Stomach (tissue), 9 donors: ENCODE results near the gene RLF. TPM values are rescaled to one million over a fixed set of nuclear protein-coding genes. Genes with fewer than 3 reads are reported as not detected.
A peak's percentile ranks its signal among the peaks of the same experiment; 100 is the strongest.

Experiments used
- DNase-seq, 2 donors: peaks; one replicate each; pipeline versions ENCODE4 v3.0.0 to v3.0.0-alpha.2; 2013 to 2019
- H3K27ac ChIP-seq, 5 donors: fragments of 200-600 bp in 4 of 5; sonication (generic) in 4 of 5; one replicate each; pipeline ENCODE4 v1.5.1; 2013 to 2019; ENCODE audit warnings: mild to moderate bottlenecking in 1 of 5, moderate library complexity in 1 of 5
- H3K27me3 ChIP-seq, 3 donors: fragments of 200-600 bp; sonication (generic); one replicate each; pipeline ENCODE4 v1.5.1; 2017 to 2019; ENCODE audit warnings: mixed run types in 1 of 3
- H3K36me3 ChIP-seq, 4 donors: fragments of 200-600 bp; sonication (generic); 1 replicate in 3 of 4; 2 replicates in 1 of 4; pipeline ENCODE4 v1.5.1; 2016 to 2019
- H3K4me1 ChIP-seq, 4 donors: fragments of 200-600 bp; sonication (generic); one replicate each; pipeline ENCODE4 v1.5.1; 2016 to 2019
- H3K4me3 ChIP-seq, 4 donors: fragments of 200-600 bp; sonication (generic) in 3 of 4; one replicate each; pipeline ENCODE4 v1.5.1; 2016 to 2019; ENCODE audit warnings: mild to moderate bottlenecking in 1 of 4
- H3K9me3 ChIP-seq, 4 donors: fragments of 200-600 bp; sonication (generic); one replicate each; pipeline ENCODE4 v1.5.1; 2016 to 2019
- CTCF ChIP-seq, 7 experiments: fragments of 450-650 bp in 4 of 7; fragments of 200-600 bp in 3 of 7; sonication (generic) in 3 of 7; IDR thresholded peaks; one replicate each; pipeline ENCODE4 v1.5.1; 2016 to 2019; ENCODE audit warnings: antibody characterized with exemption in 7 of 7, control low read depth in 2 of 7, mild to moderate bottlenecking in 1 of 7
- EP300 ChIP-seq: sonication (generic); formaldehyde crosslinking; IDR thresholded peaks from one replicate; pipeline ENCODE4 v1.6.1; 2017; ENCODE audit warnings: antibody characterized with exemption
- POLR2A ChIP-seq, 4 donors: fragments of 450-650 bp; IDR thresholded peaks; one replicate each; pipeline ENCODE4 v1.6.1; 2016; ENCODE audit warnings: antibody characterized with exemption in 4 of 4, control low read depth in 2 of 4, mild to moderate bottlenecking in 1 of 4, moderate library complexity in 1 of 4
- POLR2AphosphoS5 ChIP-seq, 3 donors: sonication (generic); formaldehyde crosslinking; IDR thresholded peaks; one replicate each; pipeline ENCODE4 v1.6.1; 2016; ENCODE audit warnings: antibody characterized with exemption in 3 of 3
- WGBS, 5 donors: extraction: QIAGEN DNeasy Blood & Tissue Kit in 3 of 5; methylation state at CpG; one replicate each; pipeline versions ENCODE4 v1.1.5 to v1.1.7; 2013 to 2018; 5-methylcytosine and 5-hydroxymethylcytosine counted together
- intact Hi-C: fragments of 100-400 bp; cut with DNase I; formaldehyde crosslinking; loops from one replicate; pipeline ENCODE4 v1.15.1; 2023; ENCODE audit warnings: low total_unique reads
- polyA plus RNA-seq, 3 donors: library from polyadenylated mRNA; stranded (reverse); fragments of 200-250 nt; gene quantifications; one replicate each; pipeline ENCODE4 v1.2.3, GENCODE V29; 2013
- total RNA-seq, 5 donors: library from RNA; depleted of rRNA; stranded (reverse); fragments of >200 nt; gene quantifications; one replicate each; pipeline versions ENCODE4 v1.1.0 to v1.2.3, GENCODE V29; 2014 to 2016
- donor health status: healthy with polysubstance abuse.
- donor health status: Bipolar disorder and iron deficiency.
- donor health status: healthy.

The RLF gene
- total and polyA plus RNA-seq, 8 donors = 3.1 to 38.7 (median 14.6) TPM

GRCh38 chr1:40258445-40258769 is 97.2 kb downstream of the RLF start:
- intact Hi-C loops = no loop called here
- H3K27ac ChIP-seq = peak overlapping the region; percentile 62 to 98 (median 96)
- no peaks in the 10 kb centered on the region for H3K27me3 ChIP-seq
- H3K36me3 ChIP-seq = peaks cover 13 to 34% (median 33%) of the 10 kb centered on the region in 4 donors
- no peaks in the 10 kb centered on the region for H3K9me3 ChIP-seq
- no peak for DNase-seq
- TF ChIP-seq EP300 (no peak), POLR2AphosphoS5 (IDR thresholded peaks at IDR 0.05) (no peak), POLR2A (IDR thresholded peaks at IDR 0.05) (no peak), CTCF (IDR thresholded peaks at IDR 0.05) (no peak)
- 0 to 2% (median 0%) methylated on average over 1 to 10 of the region's 10 CpGs for WGBS, 5 donors
- H3K4me3 ChIP-seq = peak overlapping the region; percentile 72 to 94 (median 86)
- H3K4me1 ChIP-seq = peaks cover 18 to 71% (median 49%) of the 10 kb centered on the region in 4 donors

GRCh38 chr1:40264354-40264781 is 103.2 kb downstream of the RLF start:
- Histone ChIP-seq H3K4me3 (no peak overlapping the region), H3K27ac (peak overlapping the region in 1 of 5 donors; percentile 18), H3K27me3 (no peaks in the 10 kb centered on the region), H3K36me3 (peaks cover 18 to 86% (median 73%) of the 10 kb centered on the region in 4 donors), H3K4me1 (peaks cover 0 to 84% (median 47%) of the 10 kb centered on the region in 4 donors), H3K9me3 (no peaks in the 10 kb centered on the region)
- DNase-seq = no peak
- TF ChIP-seq CTCF (IDR thresholded peaks at IDR 0.05) (no peak), EP300 (no peak), POLR2A (IDR thresholded peaks at IDR 0.05) (no peak), POLR2AphosphoS5 (IDR thresholded peaks at IDR 0.05) (no peak)
- intact Hi-C loops = no loop called here
- 70 to 94% (median 85%) methylated on average over 3 of the region's 3 CpGs for WGBS, 5 donors

- no peak for DNase-seq
- intact Hi-C loops = no loop called here
- no peaks in the 10 kb centered on the region for H3K27me3 ChIP-seq
- H3K4me3 ChIP-seq = no peak overlapping the region
- peaks cover 0 to 83% (median 41%) of the 10 kb centered on the region in 4 donors for H3K4me1 ChIP-seq
- peak overlapping the region in 2 of 5 donors; percentile 8 to 15 for H3K27ac ChIP-seq
- peaks cover 27 to 94% (median 80%) of the 10 kb centered on the region in 4 donors for H3K36me3 ChIP-seq
- TF ChIP-seq CTCF (IDR thresholded peaks at IDR 0.05) = no peak
- no peak for TF ChIP-seq POLR2A (IDR thresholded peaks at IDR 0.05)
- no peak for TF ChIP-seq EP300
- no peak for TF ChIP-seq POLR2AphosphoS5 (IDR thresholded peaks at IDR 0.05)
- no peaks in the 10 kb centered on the region for H3K9me3 ChIP-seq
These were observed 104.1 kb downstream of the RLF start for GRCh38 chr1:40265298-40265697.

GRCh38 chr1:40265919-40266318 is 104.7 kb downstream of the RLF start:
- TF ChIP-seq EP300 (no peak), POLR2A (IDR thresholded peaks at IDR 0.05) (no peak), POLR2AphosphoS5 (IDR thresholded peaks at IDR 0.05) (no peak), CTCF (IDR thresholded peaks at IDR 0.05) (no peak)
- no peak overlapping the region for H3K4me3 ChIP-seq
- no peaks in the 10 kb centered on the region for H3K27me3 ChIP-seq
- H3K36me3 ChIP-seq = peaks cover 30 to 94% (median 80%) of the 10 kb centered on the region in 4 donors
- intact Hi-C loops = no loop called here
- peaks cover 0 to 77% (median 38%) of the 10 kb centered on the region in 4 donors for H3K4me1 ChIP-seq
- no peaks in the 10 kb centered on the region for H3K9me3 ChIP-seq
- no peak for DNase-seq
- H3K27ac ChIP-seq = peak overlapping the region in 2 of 5 donors; percentile 8 to 71
